Brain microvascular endothelial cell (primary cell): ENCODE data around the gene CFAP52.

Source experiments
- DNase-seq: peaks from one replicate; pipeline ENCODE4 v3.0.0-alpha.2; 2020
- H3K27ac ChIP-seq: fragments of 250-450 bp; sonication (Bioruptor Pico); 2 replicates; pipeline ENCODE4 v1.5.1; 2020; ENCODE audit warnings: mild to moderate bottlenecking, moderate library complexity
- H3K27me3 ChIP-seq: fragments of 250-450 bp; sonication (Bioruptor Pico); replicated peaks from 2 replicates; pipeline ENCODE4 v1.5.1; 2020; ENCODE audit warnings: mild to moderate bottlenecking
- H3K36me3 ChIP-seq: fragments of 250-450 bp; sonication (Bioruptor Pico); replicated peaks from 2 replicates; pipeline ENCODE4 v1.5.1; 2020; ENCODE audit warnings: mild to moderate bottlenecking
- H3K4me3 ChIP-seq: 2 replicates; pipeline ENCODE4 v1.5.1; 2011; ENCODE audit warnings: low read depth, mild to moderate bottlenecking, control low read depth, low read length, moderate library complexity
- CTCF ChIP-seq: IDR thresholded peaks from 2 replicates; pipeline ENCODE4 v1.5.1; 2011; ENCODE audit warnings: low read depth, mild to moderate bottlenecking, moderate library complexity, low read length, control low read depth, inconsistent platforms; ENCODE audit errors: missing control alignments
- in situ Hi-C: cut with HindIII; loops from 2 replicates; pipeline ENCODE4 v1.10.0; 2017; ENCODE audit warnings: low sequenced_read_pairs, low pct_ligation_motif_present

Gene CFAP52

GRCh38 chr17:9670596-9670995, 94.2 kb downstream of the CFAP52 start:
- in situ Hi-C loops = no loop called here
- DNase-seq = no peak

GRCh38 chr17:9671559-9671958, 95.1 kb downstream of the CFAP52 start:
- TF ChIP-seq CTCF = no peak
- Histone ChIP-seq H3K27ac (no peak overlapping the region), H3K27me3 (no peaks in the 10 kb centered on the region), H3K4me3 (no peak overlapping the region), H3K36me3 (no peaks in the 10 kb centered on the region)
- in situ Hi-C loops = no loop called here
- DNase-seq = no peak

More at GRCh38 chr17:9670596-9670995, 94.2 kb downstream of the CFAP52 start:
- Histone ChIP-seq H3K27ac (no peak overlapping the region), H3K27me3 (no peaks in the 10 kb centered on the region), H3K4me3 (no peak overlapping the region), H3K36me3 (no peaks in the 10 kb centered on the region)
- no peak for TF ChIP-seq CTCF

- DNase-seq = no peak
- TF ChIP-seq CTCF = no peak
- H3K27me3 ChIP-seq = no peaks in the 10 kb centered on the region
- H3K36me3 ChIP-seq = no peaks in the 10 kb centered on the region
- in situ Hi-C loops = no loop called here
- H3K27ac ChIP-seq = no peak overlapping the region
- H3K4me3 ChIP-seq = no peak overlapping the region
These were observed 95.8 kb downstream of the CFAP52 start for GRCh38 chr17:9672266-9672665.

GRCh38 chr17:9672691-9673090, 96.2 kb downstream of the CFAP52 start:
- in situ Hi-C loops = no loop called here
- Histone ChIP-seq H3K27ac (no peak overlapping the region), H3K36me3 (no peaks in the 10 kb centered on the region), H3K4me3 (no peak overlapping the region), H3K27me3 (no peaks in the 10 kb centered on the region)
- TF ChIP-seq CTCF = no peak
- no peak for DNase-seq

GRCh38 chr17:9676084-9676483, 99.6 kb downstream of the CFAP52 start:
- peak; percentile 23 for TF ChIP-seq CTCF
- Histone ChIP-seq H3K36me3 (no peaks in the 10 kb centered on the region), H3K4me3 (no peak overlapping the region), H3K27ac (no peak overlapping the region), H3K27me3 (no peaks in the 10 kb centered on the region)
- in situ Hi-C loops = no loop called here
- no peak for DNase-seq

- H3K27ac ChIP-seq = no peak overlapping the region
- no peaks in the 10 kb centered on the region for H3K36me3 ChIP-seq
- in situ Hi-C loops = no loop called here
- peak; percentile 33 for DNase-seq
- TF ChIP-seq CTCF = no peak
- H3K27me3 ChIP-seq = no peaks in the 10 kb centered on the region
- no peak overlapping the region for H3K4me3 ChIP-seq
These were observed 100.4 kb downstream of the CFAP52 start for GRCh38 chr17:9676820-9677310.
